ENCODE measurements around the gene PPME1.

GRCh38 chr11:74196781-74197486, 25.8 kb downstream of the PPME1 start:
- TF ChIP-seq ZSCAN5A (tag by site-specific recombination; IDR thresholded peaks at IDR 0.05): no peak
- no peak for TF ChIP-seq ZBTB49 (tag by site-specific recombination; IDR thresholded peaks at IDR 0.05; ENCODE audit: low read depth)
- no peak for TF ChIP-seq EGR2 (tag by site-specific recombination; IDR thresholded peaks at IDR 0.05; ENCODE audit: low read depth)
- no peak for TF ChIP-seq CTCF (tag by site-specific recombination; IDR thresholded peaks at IDR 0.05)
- TF ChIP-seq REST (tag by site-specific recombination; IDR thresholded peaks at IDR 0.05): no peak
- no peak for TF ChIP-seq ZBTB20 (tag by site-specific recombination; IDR thresholded peaks at IDR 0.05)
